ENCODE results near the gene JUN.

GRCh38 chr1:58755468-58755872 is 28.4 kb downstream of the JUN start:
- TF ChIP-seq CTCF (IDR thresholded peaks at IDR 0.05) (no peak), POLR2A (IDR thresholded peaks at IDR 0.05) (no peak)
